Tibial nerve (tissue), 3 donors: Measurements from ENCODE around the gene THSD7B.

Experiments used
- POLR2A ChIP-seq, 2 donors: fragments of 450-650 bp; IDR thresholded peaks; one replicate each; pipeline ENCODE4 v1.6.1; 2017; ENCODE audit warnings: antibody characterized with exemption in 2 of 2, mild to moderate bottlenecking in 2 of 2, moderate library complexity in 2 of 2
- TF ChIP-seq, protein P1 (sequence below), 5 experiments: fragments of 200-600 bp in 3 of 5; fragments of 450-650 bp in 2 of 5; sonication (generic) in 3 of 5; IDR thresholded peaks; one replicate each; pipeline ENCODE4 v1.5.1; 2016 to 2019; ENCODE audit warnings: antibody characterized with exemption in 5 of 5, mild to moderate bottlenecking in 3 of 5, moderate library complexity in 2 of 5

DNA sequence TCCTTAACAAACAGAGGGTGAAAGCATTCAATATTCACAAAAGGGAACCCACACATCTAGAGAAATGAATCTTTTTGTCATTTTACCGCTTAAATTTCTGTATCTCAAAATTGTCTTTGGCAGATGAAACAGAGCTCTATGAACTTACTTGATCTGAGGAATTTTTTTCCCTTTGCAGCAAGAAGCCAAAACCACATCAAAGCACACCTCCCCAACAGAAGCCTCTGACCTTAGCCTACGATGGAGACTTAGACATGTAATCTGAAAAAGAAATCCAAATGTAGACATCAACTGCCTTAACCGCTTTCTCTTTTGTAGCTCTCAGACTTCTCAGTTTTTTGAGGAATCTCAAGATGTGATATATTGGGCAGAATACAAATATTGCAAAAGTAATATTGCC, 911.0 kb downstream of the THSD7B start:
- TF ChIP-seq, protein P1, sequence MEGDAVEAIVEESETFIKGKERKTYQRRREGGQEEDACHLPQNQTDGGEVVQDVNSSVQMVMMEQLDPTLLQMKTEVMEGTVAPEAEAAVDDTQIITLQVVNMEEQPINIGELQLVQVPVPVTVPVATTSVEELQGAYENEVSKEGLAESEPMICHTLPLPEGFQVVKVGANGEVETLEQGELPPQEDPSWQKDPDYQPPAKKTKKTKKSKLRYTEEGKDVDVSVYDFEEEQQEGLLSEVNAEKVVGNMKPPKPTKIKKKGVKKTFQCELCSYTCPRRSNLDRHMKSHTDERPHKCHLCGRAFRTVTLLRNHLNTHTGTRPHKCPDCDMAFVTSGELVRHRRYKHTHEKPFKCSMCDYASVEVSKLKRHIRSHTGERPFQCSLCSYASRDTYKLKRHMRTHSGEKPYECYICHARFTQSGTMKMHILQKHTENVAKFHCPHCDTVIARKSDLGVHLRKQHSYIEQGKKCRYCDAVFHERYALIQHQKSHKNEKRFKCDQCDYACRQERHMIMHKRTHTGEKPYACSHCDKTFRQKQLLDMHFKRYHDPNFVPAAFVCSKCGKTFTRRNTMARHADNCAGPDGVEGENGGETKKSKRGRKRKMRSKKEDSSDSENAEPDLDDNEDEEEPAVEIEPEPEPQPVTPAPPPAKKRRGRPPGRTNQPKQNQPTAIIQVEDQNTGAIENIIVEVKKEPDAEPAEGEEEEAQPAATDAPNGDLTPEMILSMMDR (IDR thresholded peaks at IDR 0.05), result no peak
- no peak for TF ChIP-seq POLR2A (IDR thresholded peaks at IDR 0.05)
